ENCODE results near the gene IL1A. TPM values are rescaled to one million over a fixed set of nuclear protein-coding genes. Genes with fewer than 3 reads are reported as not detected.

IL1A gene
- total RNA-seq, 1 experiment from 2014 or later: 0.11 TPM

- TF ChIP-seq EZH2 (IDR thresholded peaks at IDR 0.05; ENCODE audit: low read length, unreplicated experiment) (no peak), CTCF (conservative IDR thresholded peaks at IDR 0.05; ENCODE audit: low read depth, low read length) (no peak), EZH2phosphoT487 (IDR thresholded peaks at IDR 0.05; ENCODE audit: borderline replicate concordance, low read length) (no peak)
- H3K4me2 ChIP-seq (ENCODE audit: low read length): no peak overlapping the region
- H3K27me3 ChIP-seq (ENCODE audit: low read length): no peaks in the 10 kb centered on the region
- ChIA-PET POLR2A (ENCODE audit: unreplicated experiment) (no interaction called here), CTCF (no interaction called here)
- no TSS peak for BruUV-seq (replicated peaks)
- H3K9ac ChIP-seq (ENCODE audit: low read length): no peak overlapping the region
- H3K9me2 ChIP-seq (replicated peaks; ENCODE audit: low read length): no peaks in the 10 kb centered on the region
- no peaks in the 10 kb centered on the region for H3K9me3 ChIP-seq (ENCODE audit: low read length)
- no peak overlapping the region for H2AFZ ChIP-seq (ENCODE audit: low read length)
- intact Hi-C loops (cut with micrococcal nuclease): no loop called here
- no peak overlapping the region for H3K4me3 ChIP-seq (ENCODE audit: low read length)
- ATAC-seq (no peak), DNase-seq (no peak)
- no peaks in the 10 kb centered on the region for H3F3A ChIP-seq (ENCODE audit: low read length, unreplicated experiment)
- no peaks in the 10 kb centered on the region for H3K36me3 ChIP-seq (ENCODE audit: low read depth, low read length)
- peaks cover 16% of the 10 kb centered on the region for H3K4me1 ChIP-seq (ENCODE audit: insufficient read depth, low read length)
- H3K79me2 ChIP-seq (ENCODE audit: low read length): no peaks in the 10 kb centered on the region
- no peak overlapping the region for H3K27ac ChIP-seq (ENCODE audit: low read length)
- H4K20me1 ChIP-seq (ENCODE audit: low read length): no peaks in the 10 kb centered on the region
These were observed 60.3 kb downstream of the IL1A start for GRCh38 chr2:112723995-112724394.

Other genes with a start within 250 kb of the IL1A start
- gene POLR1B, start 242.0 kb downstream of the IL1A start, total RNA-seq (2014; rRNA removed): 31.6 and 31.7 TPM in 2 replicates
- 25.4 and 27.9 TPM in 2 replicates for gene CHCHD5, start 199.9 kb downstream of the IL1A start, total RNA-seq (2014; rRNA removed)
- 209 and 257 TPM in 2 replicates for gene SLC20A1, start 138.6 kb downstream of the IL1A start, total RNA-seq (2014; rRNA removed)
- gene NT5DC4, start 63.5 kb downstream of the IL1A start, total RNA-seq (2014; rRNA removed): 0.04 TPM in 1 of 2 replicates, not detected in the other
- gene CKAP2L, start 19.9 kb downstream of the IL1A start, total RNA-seq (2014; rRNA removed): 16.0 and 20.7 TPM in 2 replicates
- gene IL1B, start 52.3 kb upstream of the IL1A start, total RNA-seq (2014; rRNA removed): 48.4 and 67.5 TPM in 2 replicates
- gene IL37, start 126.7 kb upstream of the IL1A start, total RNA-seq (2014; rRNA removed): 1.6 and 2.6 TPM in 2 replicates
- 0.62 TPM in 1 of 2 replicates, not detected in the other for gene IL36G, start 193.5 kb upstream of the IL1A start, total RNA-seq (2014; rRNA removed)
- gene IL36A, start 221.0 kb upstream of the IL1A start, total RNA-seq (2014; rRNA removed): not detected in 2 replicates